Spleen (tissue), 11 donors: ENCODE measurements around the gene COL8A1. TPM values are rescaled to one million over a fixed set of nuclear protein-coding genes. Genes with fewer than 3 reads are reported as not detected.

ENCODE experiments used
- DNase-seq: peaks from one replicate; pipeline ENCODE4 v3.0.0-alpha.2; 2020
- H3K27ac ChIP-seq, 8 donors: fragments of 200-600 bp; sonication (generic) in 7 of 8; 1 replicate in 4 of 8; 2 replicates in 4 of 8; pipeline versions ENCODE4 v1.5.0 to v1.8.0; 2016 to 2021; ENCODE audit warnings: inconsistent platforms in 4 of 8, mild to moderate bottlenecking in 4 of 8, moderate library complexity in 1 of 8
- H3K27me3 ChIP-seq, 7 donors: fragments of 200-600 bp; sonication (generic) in 6 of 7; replicated peaks in 1 of 7; 1 replicate in 4 of 7; 2 replicates in 3 of 7; pipeline versions ENCODE4 v1.5.0 to v1.8.0; 2016 to 2021; ENCODE audit warnings: inconsistent platforms in 3 of 7, mild to moderate bottlenecking in 1 of 7
- H3K36me3 ChIP-seq, 6 donors: fragments of 200-600 bp; sonication (generic) in 5 of 6; 1 replicate in 4 of 6; 2 replicates in 2 of 6; pipeline versions ENCODE4 v1.5.0 to v1.8.0; 2016 to 2021; ENCODE audit warnings: inconsistent platforms in 2 of 6
- H3K4me1 ChIP-seq, 6 donors: fragments of 200-600 bp; sonication (generic) in 5 of 6; 1 replicate in 3 of 6; 2 replicates in 3 of 6; pipeline versions ENCODE4 v1.5.0 to v1.8.0; 2016 to 2021; ENCODE audit warnings: inconsistent platforms in 3 of 6
- H3K4me3 ChIP-seq, 8 donors: fragments of 200-600 bp; sonication (generic) in 7 of 8; 1 replicate in 4 of 8; 2 replicates in 4 of 8; pipeline versions ENCODE4 v1.5.0 to v1.8.0; 2016 to 2021; ENCODE audit warnings: inconsistent platforms in 4 of 8, mild to moderate bottlenecking in 4 of 8, moderate library complexity in 2 of 8
- H3K9me3 ChIP-seq, 8 donors: fragments of 200-600 bp; sonication (generic) in 7 of 8; 1 replicate in 4 of 8; 2 replicates in 4 of 8; pipeline versions ENCODE4 v1.5.0 to v1.8.0; 2016 to 2021; ENCODE audit warnings: inconsistent platforms in 4 of 8
- CTCF ChIP-seq, 11 experiments: fragments of 200-600 bp in 7 of 11; fragments of 450-650 bp in 4 of 11; sonication (generic) in 4 of 11; IDR thresholded peaks in 8 of 11; conservative IDR thresholded peaks in 3 of 11; 1 replicate in 7 of 11; 2 replicates in 4 of 11; pipeline versions ENCODE4 v1.4.0 to v1.8.0; 2016 to 2021; ENCODE audit warnings: antibody characterized with exemption in 11 of 11, inconsistent platforms in 4 of 11, mild to moderate bottlenecking in 1 of 11
- POLR2A ChIP-seq, 3 donors: fragments of 450-650 bp; IDR thresholded peaks; one replicate each; pipeline ENCODE4 v1.5.1; 2017; ENCODE audit warnings: antibody characterized with exemption in 3 of 3, mild to moderate bottlenecking in 1 of 3
- POLR2AphosphoS5 ChIP-seq, 3 donors: sonication (generic); formaldehyde crosslinking; IDR thresholded peaks; one replicate each; pipeline ENCODE4 v1.5.1; 2017; ENCODE audit warnings: antibody characterized with exemption in 3 of 3
- WGBS, 5 donors: extraction: QIAGEN DNeasy Blood & Tissue Kit in 3 of 5; methylation state at CpG; one replicate each; pipeline versions ENCODE4 v1.1.5 to v1.1.7; 2013 to 2018; 5-methylcytosine and 5-hydroxymethylcytosine counted together
- intact Hi-C: fragments of 100-400 bp; cut with DNase I; formaldehyde crosslinking; loops from one replicate; pipeline ENCODE4 v1.15.0; 2023; ENCODE audit warnings: low total_unique reads
- polyA plus RNA-seq, 3 donors: library from polyadenylated mRNA; stranded (reverse); fragments of 200-250 nt; gene quantifications; one replicate each; pipeline ENCODE4 v1.2.1, GENCODE V29; 2013
- total RNA-seq, 7 donors: library from RNA; depleted of rRNA in 3 of 7; stranded (reverse); fragments of >200 nt in 3 of 7; fragmentation: NEBNext Ultra II Directional in 4 of 7; extraction: Animal tissue kit (Norgen Biotek cat#: 25700) in 4 of 7; gene quantifications; one replicate each; pipeline versions ENCODE4 v1.1.0 to v1.2.1, GENCODE V29; 2016 to 2021
- donor health status: healthy with polysubstance abuse.
- donor health status: DM: no; HTN: no; CAD: no; lungs with moderate emphysema.
- donor health status: DM: no; HTN: no; CAD: no.
- donor health status: Bipolar disorder and iron deficiency.
- donor health status: healthy.
- donor health status: DM: no; HTN: no; CAD: no.
- donor health status: DM: yes; HTN: yes; CAD: no.

The COL8A1 gene
- total and polyA plus RNA-seq, 10 donors: 0.22 to 3.1 (median 1.4) TPM

DNA sequence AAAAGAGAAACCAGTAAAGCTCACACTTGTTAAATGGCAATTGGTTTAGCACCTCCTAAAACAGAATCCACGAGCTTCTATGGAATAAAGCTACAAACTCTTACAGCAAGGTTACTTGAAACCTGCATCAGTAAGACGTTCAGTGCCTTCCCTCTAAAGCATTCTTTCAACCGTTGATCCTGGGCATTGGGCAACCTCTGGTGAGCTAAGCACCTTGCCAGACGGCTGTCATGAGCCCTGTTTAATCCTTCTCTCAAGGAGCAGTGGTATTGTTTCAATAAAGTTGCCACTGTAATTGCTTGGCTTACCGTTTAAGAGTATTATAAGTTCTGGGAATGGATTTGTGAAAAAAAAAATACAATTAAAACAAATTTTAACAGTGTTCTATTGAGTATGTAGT, 75.0 kb downstream of the COL8A1 start:
- H3K27ac ChIP-seq: no peak overlapping the region
- no peaks in the 10 kb centered on the region for H3K36me3 ChIP-seq
- H3K27me3 ChIP-seq: peaks cover 0 to 8% (median 0%) of the 10 kb centered on the region in 7 donors
- no peaks in the 10 kb centered on the region for H3K4me1 ChIP-seq
- WGBS, 5 donors: 64 to 83% (median 68%) methylated on average over 5 of the region's 5 CpGs
- H3K4me3 ChIP-seq: no peak overlapping the region
- no peaks in the 10 kb centered on the region for H3K9me3 ChIP-seq
- no peak for DNase-seq
- intact Hi-C loops: no loop called here
- TF ChIP-seq POLR2AphosphoS5 (IDR thresholded peaks at IDR 0.05): no peak
- TF ChIP-seq POLR2A (IDR thresholded peaks at IDR 0.05): no peak
- no peak for TF ChIP-seq CTCF (IDR thresholded peaks at IDR 0.05 in 8 of 11, conservative IDR thresholded peaks at IDR 0.05 in 3 of 11)

- TF ChIP-seq POLR2AphosphoS5 (IDR thresholded peaks at IDR 0.05) (no peak), CTCF (IDR thresholded peaks at IDR 0.05 in 8 of 11, conservative IDR thresholded peaks at IDR 0.05 in 3 of 11) (no peak), POLR2A (IDR thresholded peaks at IDR 0.05) (no peak)
- no peaks in the 10 kb centered on the region for H3K4me1 ChIP-seq
- intact Hi-C loops: no loop called here
- no peaks in the 10 kb centered on the region for H3K9me3 ChIP-seq
- peaks cover 0 to 8% (median 0%) of the 10 kb centered on the region in 7 donors for H3K27me3 ChIP-seq
- WGBS, 5 donors: 56 to 84% (median 60%) methylated on average over 1 of the region's 1 CpG
- H3K27ac ChIP-seq: no peak overlapping the region
- no peak for DNase-seq
- H3K36me3 ChIP-seq: no peaks in the 10 kb centered on the region
- H3K4me3 ChIP-seq: no peak overlapping the region
Observed at GRCh38 chr3:99714146-99714545, 75.8 kb downstream of the COL8A1 start.

GRCh38 chr3:99714575-99714974, 76.2 kb downstream of the COL8A1 start:
- intact Hi-C loops: no loop called here
- Histone ChIP-seq H3K4me3 (no peak overlapping the region), H3K4me1 (no peaks in the 10 kb centered on the region), H3K9me3 (no peaks in the 10 kb centered on the region), H3K27ac (no peak overlapping the region), H3K27me3 (peaks cover 0 to 8% (median 0%) of the 10 kb centered on the region in 7 donors), H3K36me3 (no peaks in the 10 kb centered on the region)
- WGBS, 5 donors: 85 to 91% (median 87%) methylated on average over 2 of the region's 2 CpGs
- TF ChIP-seq POLR2A (IDR thresholded peaks at IDR 0.05): no peak
- no peak for TF ChIP-seq POLR2AphosphoS5 (IDR thresholded peaks at IDR 0.05)
- no peak for TF ChIP-seq CTCF (IDR thresholded peaks at IDR 0.05 in 8 of 11, conservative IDR thresholded peaks at IDR 0.05 in 3 of 11)
- no peak for DNase-seq

- Histone ChIP-seq H3K36me3 (no peaks in the 10 kb centered on the region), H3K4me3 (no peak overlapping the region), H3K9me3 (no peaks in the 10 kb centered on the region), H3K27ac (no peak overlapping the region), H3K27me3 (peaks cover 0 to 8% (median 0%) of the 10 kb centered on the region in 7 donors), H3K4me1 (no peaks in the 10 kb centered on the region)
- DNase-seq: no peak
- intact Hi-C loops: no loop called here
- 53 to 69% (median 62%) methylated on average over 3 of the region's 3 CpGs for WGBS, 5 donors
- TF ChIP-seq CTCF (IDR thresholded peaks at IDR 0.05 in 8 of 11, conservative IDR thresholded peaks at IDR 0.05 in 3 of 11): no peak
- TF ChIP-seq POLR2AphosphoS5 (IDR thresholded peaks at IDR 0.05): no peak
- TF ChIP-seq POLR2A (IDR thresholded peaks at IDR 0.05): no peak
Observed at GRCh38 chr3:99716463-99716995, 78.1 kb downstream of the COL8A1 start.
